Keratinocyte (primary cell): ENCODE results near the gene TMC1. TPM values are rescaled to one million over a fixed set of nuclear protein-coding genes. Genes with fewer than 3 reads are reported as not detected.

Experiments
- DNase-seq: peaks from one replicate; pipeline ENCODE4 v3.0.0-alpha.2; 2011; ENCODE audit warnings: low read depth, missing footprints, low spot score
- FAIRE-seq: peaks from 2 replicates; lab custom pipeline; 2011; peaks lifted over from hg19 to GRCh38; lab: Jason Lieb, UNC
- H2AFZ ChIP-seq: 2 replicates; pipeline ENCODE4 v1.6.0; 2012; ENCODE audit warnings: low read length, control low read depth, inconsistent platforms; ENCODE audit not compliant: control insufficient read depth
- H3K27ac ChIP-seq: 2 replicates; pipeline ENCODE4 v1.5.1; 2011; ENCODE audit warnings: low read length; ENCODE audit not compliant: control insufficient read depth, insufficient read depth
- H3K27me3 ChIP-seq: 3 replicates; pipeline ENCODE4 v1.6.0; 2011; ENCODE audit warnings: low read length; ENCODE audit not compliant: control insufficient read depth, insufficient read depth; ENCODE audit errors: extremely low read depth
- H3K36me3 ChIP-seq, 2 experiments: 2 replicates in 1 of 2; 3 replicates in 1 of 2; pipeline ENCODE4 v1.5.1; 2011; ENCODE audit warnings: low read length in 2 of 2, mild to moderate bottlenecking in 1 of 2; ENCODE audit not compliant: control insufficient read depth in 2 of 2, insufficient read depth in 2 of 2; ENCODE audit errors: extremely low read depth in 1 of 2
- H3K4me1 ChIP-seq: 3 replicates; pipeline ENCODE4 v1.5.1; 2011; ENCODE audit warnings: low read length; ENCODE audit not compliant: control insufficient read depth, insufficient read depth; ENCODE audit errors: extremely low read depth
- H3K4me2 ChIP-seq: 3 replicates; pipeline ENCODE4 v1.6.0; 2011; ENCODE audit warnings: low read depth, low read length; ENCODE audit not compliant: control insufficient read depth, insufficient read depth; ENCODE audit errors: extremely low read depth
- H3K4me3 ChIP-seq, 3 experiments: fragments of 200-600 bp in 1 of 3; sonication (generic) in 1 of 3; 2 replicates in 2 of 3; 3 replicates in 1 of 3; pipeline ENCODE4 v1.5.1; 2011 to 2016; ENCODE audit warnings: low read length in 3 of 3, mild to moderate bottlenecking in 3 of 3, control low read depth in 2 of 3, inconsistent platforms in 1 of 3, low read depth in 1 of 3, mixed read lengths in 1 of 3, mixed run types in 1 of 3, moderate library complexity in 1 of 3; ENCODE audit not compliant: control insufficient read depth in 2 of 3, insufficient read depth in 2 of 3; ENCODE audit errors: extremely low read depth in 1 of 3
- H3K79me2 ChIP-seq: 2 replicates; pipeline ENCODE4 v1.6.0; 2012; ENCODE audit warnings: low read length; ENCODE audit not compliant: control insufficient read depth, insufficient read depth
- H3K9ac ChIP-seq: 3 replicates; pipeline ENCODE4 v1.6.0; 2011; ENCODE audit warnings: low read length; ENCODE audit not compliant: control insufficient read depth, insufficient read depth; ENCODE audit errors: extremely low read depth
- H3K9me1 ChIP-seq: 3 replicates; pipeline ENCODE4 v1.6.0; 2011; ENCODE audit warnings: low read length; ENCODE audit not compliant: control insufficient read depth, insufficient read depth; ENCODE audit errors: extremely low read depth
- H3K9me3 ChIP-seq: 2 replicates; pipeline ENCODE4 v1.5.1; 2012; ENCODE audit warnings: low read depth, low read length; ENCODE audit not compliant: control insufficient read depth
- H4K20me1 ChIP-seq: 3 replicates; pipeline ENCODE4 v1.6.0; 2011; ENCODE audit warnings: low read length; ENCODE audit not compliant: control insufficient read depth, insufficient read depth; ENCODE audit errors: extremely low read depth
- EZH2 ChIP-seq: IDR thresholded peaks from one replicate; pipeline ENCODE4 v1.6.1; 2012; ENCODE audit warnings: inconsistent platforms, mild to moderate bottlenecking, low read length, moderate library complexity
- dilution Hi-C: fragments of 300-500 bp; cut with MboI; formaldehyde crosslinking; loops from one replicate; pipeline ENCODE4 v1.7.0; 2020; ENCODE audit warnings: low sequenced_read_pairs; ENCODE audit not compliant: extremely low pct_ligation_motif_present
- polyA plus RNA-seq, 5 experiments: library from polyadenylated mRNA; depleted of rRNA in 3 of 5; stranded (reverse) in 3 of 5; stranded (forward) in 1 of 5; unstranded in 1 of 5; fragments of >200 nt; gene quantifications; 1 replicate in 1 of 5; 2 replicates in 3 of 5; 3 replicates in 1 of 5; pipeline versions ENCODE4 v1.2.1 to v1.2.3, GENCODE V29; 2011 to 2012; ENCODE audit warnings: missing spikeins in 2 of 5, low read depth in 1 of 5, low replicate concordance in 1 of 5
- TF ChIP-seq, protein P1 (sequence below), 3 experiments: IDR thresholded peaks in 1 of 3; conservative IDR thresholded peaks in 1 of 3; optimal IDR thresholded peaks in 1 of 3; 2 replicates in 2 of 3; 3 replicates in 1 of 3; pipeline versions ENCODE3 to v1.5.1; 2011; ENCODE audit warnings: low read length in 3 of 3, mild to moderate bottlenecking in 3 of 3, moderate library complexity in 2 of 3, control low read depth in 1 of 3, inconsistent platforms in 1 of 3; ENCODE audit not compliant: insufficient read depth in 2 of 3; ENCODE audit errors: extremely low read depth in 1 of 3

Gene TMC1
- polyA plus RNA-seq, 1 donor (not counting 4 experiments of a cell fraction or from before 2014, with no cell fraction given), result 0.05 TPM

DNA sequence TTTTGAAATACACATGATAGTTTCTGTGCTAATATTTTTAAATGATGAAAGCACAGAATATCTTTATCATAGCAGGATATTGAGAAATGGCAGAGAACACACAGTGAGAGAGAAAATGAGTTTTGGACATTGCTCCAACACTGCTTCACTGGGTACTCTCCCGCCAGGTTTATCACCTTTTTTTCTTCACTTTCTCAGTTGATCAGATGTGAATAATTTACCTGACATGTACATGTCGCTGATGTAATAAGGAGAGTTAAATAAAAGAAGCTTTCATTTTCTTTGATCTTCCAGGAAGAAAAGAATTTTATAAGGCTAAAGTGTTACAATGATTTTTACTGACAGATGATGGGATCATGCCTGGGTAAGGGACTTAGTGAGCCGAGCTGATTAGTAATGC, 297.0 kb downstream of the TMC1 start:
- dilution Hi-C loops, result no loop called here
- Histone ChIP-seq H2AFZ (no peak overlapping the region), H3K4me1 (no peaks in the 10 kb centered on the region), H3K9me3 (no peaks in the 10 kb centered on the region), H3K4me2 (no peak overlapping the region), H4K20me1 (no peaks in the 10 kb centered on the region), H3K27ac (no peak overlapping the region), H3K4me3 (no peak overlapping the region), H3K9ac (no peak overlapping the region), H3K79me2 (no peaks in the 10 kb centered on the region), H3K27me3 (no peaks in the 10 kb centered on the region), H3K36me3 (no peaks in the 10 kb centered on the region), H3K9me1 (no peaks in the 10 kb centered on the region)
- TF ChIP-seq, protein P1, sequence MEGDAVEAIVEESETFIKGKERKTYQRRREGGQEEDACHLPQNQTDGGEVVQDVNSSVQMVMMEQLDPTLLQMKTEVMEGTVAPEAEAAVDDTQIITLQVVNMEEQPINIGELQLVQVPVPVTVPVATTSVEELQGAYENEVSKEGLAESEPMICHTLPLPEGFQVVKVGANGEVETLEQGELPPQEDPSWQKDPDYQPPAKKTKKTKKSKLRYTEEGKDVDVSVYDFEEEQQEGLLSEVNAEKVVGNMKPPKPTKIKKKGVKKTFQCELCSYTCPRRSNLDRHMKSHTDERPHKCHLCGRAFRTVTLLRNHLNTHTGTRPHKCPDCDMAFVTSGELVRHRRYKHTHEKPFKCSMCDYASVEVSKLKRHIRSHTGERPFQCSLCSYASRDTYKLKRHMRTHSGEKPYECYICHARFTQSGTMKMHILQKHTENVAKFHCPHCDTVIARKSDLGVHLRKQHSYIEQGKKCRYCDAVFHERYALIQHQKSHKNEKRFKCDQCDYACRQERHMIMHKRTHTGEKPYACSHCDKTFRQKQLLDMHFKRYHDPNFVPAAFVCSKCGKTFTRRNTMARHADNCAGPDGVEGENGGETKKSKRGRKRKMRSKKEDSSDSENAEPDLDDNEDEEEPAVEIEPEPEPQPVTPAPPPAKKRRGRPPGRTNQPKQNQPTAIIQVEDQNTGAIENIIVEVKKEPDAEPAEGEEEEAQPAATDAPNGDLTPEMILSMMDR (optimal IDR thresholded peaks at IDR 0.05 in 1 of 3, IDR thresholded peaks at IDR 0.05 in 1 of 3, conservative IDR thresholded peaks at IDR 0.05 in 1 of 3; ENCODE audit: extremely low read depth in 1 of 3, insufficient read depth in 2 of 3, low read length in 3 of 3), result no peak
- TF ChIP-seq EZH2, result no peak
- FAIRE-seq (no peak), DNase-seq (no peak)

DNA sequence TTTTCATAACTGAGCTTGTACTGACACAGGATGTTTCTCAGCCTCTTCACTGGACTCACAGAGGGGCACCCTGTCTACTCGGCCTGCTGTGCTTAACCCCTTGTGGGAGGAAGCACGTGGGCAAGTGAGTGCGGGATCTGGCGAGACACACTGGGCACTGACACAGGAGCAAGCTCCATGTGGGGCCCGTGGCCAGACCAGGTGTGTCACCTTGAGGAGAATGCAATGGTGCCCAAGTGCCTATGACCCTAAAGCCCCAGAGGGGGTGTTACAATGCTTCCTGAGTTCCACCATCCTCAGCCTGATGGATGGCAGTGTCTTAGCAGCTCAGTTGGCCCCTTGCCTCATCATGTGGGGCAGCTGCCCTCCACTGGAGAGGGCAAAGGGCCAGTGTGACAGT, 302.6 kb downstream of the TMC1 start:
- Histone ChIP-seq H3K27me3 (no peaks in the 10 kb centered on the region), H3K36me3 (no peaks in the 10 kb centered on the region), H3K27ac (no peak overlapping the region), H3K79me2 (no peaks in the 10 kb centered on the region), H3K9me3 (no peaks in the 10 kb centered on the region), H3K9me1 (no peaks in the 10 kb centered on the region), H3K4me2 (no peak overlapping the region), H3K9ac (no peak overlapping the region), H4K20me1 (no peaks in the 10 kb centered on the region), H3K4me3 (no peak overlapping the region), H2AFZ (no peak overlapping the region), H3K4me1 (peaks cover 12% of the 10 kb centered on the region)
- DNase-seq (no peak), FAIRE-seq (no peak)
- no peak for TF ChIP-seq EZH2
- TF ChIP-seq, protein P1 (optimal IDR thresholded peaks at IDR 0.05 in 1 of 3, IDR thresholded peaks at IDR 0.05 in 1 of 3, conservative IDR thresholded peaks at IDR 0.05 in 1 of 3; ENCODE audit: extremely low read depth in 1 of 3, insufficient read depth in 2 of 3, low read length in 3 of 3), result no peak
- dilution Hi-C loops, result no loop called here
